ENCODE results near the gene RPL27A. TPM values are rescaled to one million over a fixed set of nuclear protein-coding genes. Genes with fewer than 3 reads are reported as not detected.
A peak's percentile ranks its signal among the peaks of the same experiment; 100 is the strongest.

The RPL27A gene
- total and polyA plus RNA-seq, 2 donors (not counting 3 experiments of a cell fraction or from before 2014, with no cell fraction given), result 1,303 to 1,363 TPM

GRCh38 chr11:8681837-8682302 is 722 bp upstream of the RPL27A start:
- intact Hi-C loops (cut with micrococcal nuclease) (loop anchor here (1.0 to 5.0 kb wide), 3 partner anchors 11 to 283 kb away; partner anchors contain the start of gene TMEM9B), dilution Hi-C loops (cut with MboI; ENCODE audit: extremely low pct_ligation_motif_present, low sequenced_read_pairs) (no loop called here)
- Histone ChIP-seq H4K20me1 (replicated peaks; ENCODE audit: control insufficient read depth, extremely low read depth, insufficient read depth, low read length) (peaks cover 2% of the 10 kb centered on the region), H3K4me1 (ENCODE audit: control insufficient read depth, extremely low read depth, insufficient read depth, low read length) (peaks cover 24% of the 10 kb centered on the region), H2AFZ (ENCODE audit: low read depth, low read length) (peak overlapping the region; percentile 43), H3K27ac (ENCODE audit: insufficient read depth, low read depth, low read length) (peak overlapping the region; percentile 86), H3K27me3 (ENCODE audit: control insufficient read depth in 2 of 2, insufficient read depth in 2 of 2, low read length in 2 of 2) (no peaks in the 10 kb centered on the region), H3K36me3 (ENCODE audit: control insufficient read depth in 2 of 2, extremely low read depth in 1 of 2, insufficient read depth in 2 of 2, low read length in 2 of 2) (peaks cover 18% of the 10 kb centered on the region in 2 experiments), H3K4me3 (replicated peaks in 1 of 3; ENCODE audit: insufficient read depth in 1 of 3, low read depth in 1 of 3, low read length in 3 of 3) (peak overlapping the region; percentile 58 to 92 (median 88)), H3K4me2 (ENCODE audit: insufficient read depth, low read length) (peak overlapping the region; percentile 85), H3K9me3 (replicated peaks; ENCODE audit: control insufficient read depth, insufficient read depth, low read length) (no peaks in the 10 kb centered on the region), H3K79me2 (ENCODE audit: control insufficient read depth, insufficient read depth, low read length) (peaks cover 37% of the 10 kb centered on the region), H3K9ac (replicated peaks; ENCODE audit: extremely low read depth, insufficient read depth, low read length) (peak overlapping the region; percentile 99), H3K9me1 (replicated peaks; ENCODE audit: control insufficient read depth, extremely low read depth, insufficient read depth, low read length) (no peaks in the 10 kb centered on the region)
- no peak for DNase-seq (ENCODE audit: low read depth, low spot score)
- TF ChIP-seq FOS (IDR thresholded peaks at IDR 0.05; ENCODE audit: borderline replicate concordance, insufficient read depth, low read length) (no peak), MAX (IDR thresholded peaks at IDR 0.05; ENCODE audit: insufficient read depth, insufficient read length) (no peak), JUN (IDR thresholded peaks at IDR 0.05; ENCODE audit: borderline replicate concordance, insufficient read depth, insufficient read length, low read depth) (no peak), POLR2AphosphoS5 (IDR thresholded peaks at IDR 0.05; ENCODE audit: insufficient read depth, low read depth, low read length) (no peak), EZH2 (IDR thresholded peaks at IDR 0.05; ENCODE audit: borderline replicate concordance, low read depth, low read length, severe bottlenecking) (no peak), POLR2A (IDR thresholded peaks at IDR 0.05; ENCODE audit: low read depth, low read length) (no peak), MYC (IDR thresholded peaks at IDR 0.05; ENCODE audit: low read depth, low read length) (no peak), GATA2 (IDR thresholded peaks at IDR 0.05; ENCODE audit: insufficient read depth, insufficient read length, low read depth, low read length) (no peak)
- TF ChIP-seq, protein P1, sequence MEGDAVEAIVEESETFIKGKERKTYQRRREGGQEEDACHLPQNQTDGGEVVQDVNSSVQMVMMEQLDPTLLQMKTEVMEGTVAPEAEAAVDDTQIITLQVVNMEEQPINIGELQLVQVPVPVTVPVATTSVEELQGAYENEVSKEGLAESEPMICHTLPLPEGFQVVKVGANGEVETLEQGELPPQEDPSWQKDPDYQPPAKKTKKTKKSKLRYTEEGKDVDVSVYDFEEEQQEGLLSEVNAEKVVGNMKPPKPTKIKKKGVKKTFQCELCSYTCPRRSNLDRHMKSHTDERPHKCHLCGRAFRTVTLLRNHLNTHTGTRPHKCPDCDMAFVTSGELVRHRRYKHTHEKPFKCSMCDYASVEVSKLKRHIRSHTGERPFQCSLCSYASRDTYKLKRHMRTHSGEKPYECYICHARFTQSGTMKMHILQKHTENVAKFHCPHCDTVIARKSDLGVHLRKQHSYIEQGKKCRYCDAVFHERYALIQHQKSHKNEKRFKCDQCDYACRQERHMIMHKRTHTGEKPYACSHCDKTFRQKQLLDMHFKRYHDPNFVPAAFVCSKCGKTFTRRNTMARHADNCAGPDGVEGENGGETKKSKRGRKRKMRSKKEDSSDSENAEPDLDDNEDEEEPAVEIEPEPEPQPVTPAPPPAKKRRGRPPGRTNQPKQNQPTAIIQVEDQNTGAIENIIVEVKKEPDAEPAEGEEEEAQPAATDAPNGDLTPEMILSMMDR (IDR thresholded peaks at IDR 0.05; ENCODE audit: extremely low read depth in 1 of 2, insufficient read depth in 1 of 2, low read depth in 1 of 2, low read length in 2 of 2), result no peak
- ChIA-PET CTCF (interaction anchor here (0.8 to 2.7 kb wide), 10 partner anchors 8 to 278 kb away, joined by 3 to 17 read pairs (median 4); no protein-coding TSS in a partner anchor), POLR2A (interaction anchor here (0.8 to 1.5 kb wide), 6 partner anchors 10 to 229 kb away, joined by 3 to 9 read pairs (median 3); partner anchors contain the start of gene AKIP1)
- no TSS peak for BruUV-seq (replicated peaks)
- FAIRE-seq, result no peak

All from endothelial cell of umbilical vein (primary cell).